Fibroblast of the conjunctiva (primary cell): ENCODE measurements around the gene PNPLA7.
"Not testable (repeated sequence)": the region's sequence is repeated elsewhere in the genome, so short reads cannot be mapped to it uniquely, and the experiment has no call there.

Experiments
- DNase-seq: peaks from one replicate; pipeline ENCODE4 v3.0.0-alpha.2; 2010; ENCODE audit warnings: low read depth

Gene PNPLA7

DNA sequence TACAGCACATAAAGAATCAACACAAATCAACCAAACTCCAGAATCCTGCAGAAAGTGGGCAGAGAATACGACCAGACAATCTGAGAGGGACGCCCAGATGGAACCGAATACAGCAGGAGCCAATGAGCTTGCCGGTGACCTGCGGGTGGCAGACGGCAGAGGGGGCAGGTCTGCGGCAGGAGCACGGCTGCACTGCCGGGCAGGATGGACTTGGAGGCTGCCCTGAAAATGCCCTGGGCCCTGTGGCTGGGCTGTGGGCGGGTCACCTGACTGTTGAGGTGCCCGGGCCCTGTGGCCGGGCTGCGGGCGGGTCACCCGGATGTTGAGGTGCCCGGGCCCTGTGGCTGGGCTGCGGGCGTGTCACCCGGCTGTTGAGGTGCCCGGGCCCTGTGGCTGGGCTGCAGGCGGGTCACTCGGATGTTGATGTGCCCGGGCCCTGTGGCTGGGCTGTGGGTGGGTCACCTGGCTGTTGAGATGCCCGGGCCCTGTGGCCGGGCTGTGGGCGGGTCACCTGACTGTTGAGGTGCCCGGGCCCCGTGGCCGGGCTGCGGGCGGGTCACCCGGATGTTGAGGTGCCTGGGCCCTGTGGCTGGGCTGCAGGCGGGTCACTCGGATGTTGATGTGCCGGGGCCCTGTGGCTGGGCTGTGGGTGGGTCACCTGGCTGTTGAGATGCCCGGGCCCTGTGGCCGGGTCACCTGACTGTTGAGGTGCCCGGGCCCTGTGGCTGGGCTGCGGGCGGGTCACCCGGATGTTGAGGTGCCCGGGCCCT lies 36.2 kb downstream of the PNPLA7 start:
- not testable (repeated sequence) for DNase-seq

DNA sequence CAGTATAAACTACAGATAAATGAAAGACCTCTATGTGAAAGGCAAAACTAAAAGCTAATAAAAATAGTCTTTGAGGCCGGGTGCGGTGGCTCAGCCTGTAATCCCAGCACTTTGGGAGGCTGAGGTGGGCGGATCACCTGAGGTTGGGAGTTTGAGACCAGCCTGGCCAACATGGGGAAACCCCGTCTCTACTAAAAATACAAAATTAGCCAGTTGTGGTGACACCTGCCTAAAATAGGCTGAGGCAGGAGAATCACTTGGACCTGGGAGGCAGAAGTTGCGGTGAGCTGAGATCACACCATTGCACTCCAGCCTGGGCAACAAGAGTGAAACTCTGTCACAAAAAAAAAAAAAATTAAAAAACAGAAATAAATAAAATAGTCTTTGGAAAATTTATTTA lies 37.1 kb downstream of the PNPLA7 start:
- DNase-seq: not testable (repeated sequence)

- DNase-seq: no peak
Observed at GRCh38 chr9:137511758-137512463, 38.3 kb downstream of the PNPLA7 start.

- DNase-seq: not testable (repeated sequence)
Observed at GRCh38 chr9:137511126-137511525, 39.1 kb downstream of the PNPLA7 start.

GRCh38 chr9:137509198-137509597 lies 41.0 kb downstream of the PNPLA7 start:
- no peak for DNase-seq

- no peak for DNase-seq
Observed at GRCh38 chr9:137506702-137507171, 43.5 kb downstream of the PNPLA7 start.

DNA sequence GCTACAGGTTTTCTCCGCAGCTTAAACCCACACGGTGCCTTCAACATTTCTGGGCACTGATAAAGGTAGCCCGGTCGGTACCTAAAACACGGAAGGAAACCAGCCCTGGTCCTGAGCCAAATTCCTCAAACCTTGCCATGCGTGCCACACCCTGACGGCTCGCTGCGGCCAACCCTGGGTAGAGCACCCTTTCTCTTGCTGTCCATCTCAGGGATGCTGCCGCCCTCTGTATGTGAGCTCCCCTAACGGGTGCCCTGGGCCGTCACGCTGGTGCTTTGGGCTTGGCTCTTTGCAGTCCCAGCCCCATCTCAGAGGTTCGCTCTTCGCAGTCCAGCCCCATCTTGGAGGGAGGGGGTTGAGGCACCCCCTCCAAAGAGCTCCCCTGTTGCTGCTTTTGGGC lies 43.9 kb downstream of the PNPLA7 start:
- DNase-seq: no peak

DNA sequence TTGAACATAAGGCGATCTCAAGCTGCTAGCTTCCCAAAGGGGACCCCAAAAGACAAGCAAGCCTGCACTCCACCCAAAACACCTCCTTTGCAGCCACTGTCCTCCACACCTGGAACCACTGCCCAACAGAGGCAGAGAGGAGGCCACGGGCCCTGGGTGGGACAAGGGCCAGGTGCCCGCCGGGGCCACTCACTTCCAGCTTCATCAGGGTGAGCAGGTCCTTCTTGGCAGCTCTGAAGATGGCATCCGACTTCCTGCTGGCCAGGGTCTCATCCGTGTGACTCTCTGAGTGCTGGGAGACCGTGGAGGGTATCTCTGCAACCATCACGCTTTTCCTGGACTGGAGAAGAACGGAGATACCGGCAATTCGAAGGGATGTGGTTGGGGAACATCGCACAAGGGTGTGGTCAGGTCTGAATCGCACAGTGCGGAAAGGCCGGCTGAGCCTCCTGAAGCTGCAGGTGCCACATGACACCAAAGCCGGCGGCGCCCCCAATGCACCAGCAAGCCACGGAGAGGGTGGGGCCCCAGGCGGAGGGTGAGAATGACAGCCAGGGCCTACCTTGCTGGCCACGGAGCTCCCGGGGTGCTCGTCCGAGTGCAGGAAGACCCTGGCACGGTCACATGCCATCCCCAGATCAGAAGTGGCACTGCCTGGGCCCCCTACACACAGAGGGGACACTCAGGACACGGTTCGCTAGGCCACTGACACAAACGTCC lies 44.6 kb downstream of the PNPLA7 start:
- no peak for DNase-seq

- DNase-seq: no peak
Observed at GRCh38 chr9:137504432-137504777, 45.8 kb downstream of the PNPLA7 start.

GRCh38 chr9:137502008-137502911 lies 47.9 kb downstream of the PNPLA7 start:
- DNase-seq: no peak

DNA sequence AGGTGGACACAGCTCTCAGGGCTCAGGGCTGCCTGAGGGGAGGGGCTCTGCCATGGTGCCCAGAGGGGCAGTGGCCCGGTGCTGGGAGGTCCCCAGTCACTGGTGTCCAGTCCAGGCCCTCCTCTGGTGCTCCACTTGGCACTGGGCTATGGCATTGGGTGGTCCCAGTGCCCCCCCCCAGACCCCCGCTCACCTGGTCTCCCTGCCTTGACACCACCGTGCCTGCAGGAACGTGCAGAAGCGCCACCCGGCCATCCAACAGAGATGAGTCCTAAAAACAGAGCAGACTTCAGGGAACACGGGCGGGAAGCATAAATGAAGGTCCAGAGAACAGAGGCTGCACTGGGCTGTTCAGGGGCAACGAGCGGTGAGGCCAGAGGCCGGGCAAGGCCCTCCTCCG lies 48.7 kb downstream of the PNPLA7 start:
- DNase-seq: no peak

GRCh38 chr9:137500666-137501397 lies 49.4 kb downstream of the PNPLA7 start:
- no peak for DNase-seq

DNA sequence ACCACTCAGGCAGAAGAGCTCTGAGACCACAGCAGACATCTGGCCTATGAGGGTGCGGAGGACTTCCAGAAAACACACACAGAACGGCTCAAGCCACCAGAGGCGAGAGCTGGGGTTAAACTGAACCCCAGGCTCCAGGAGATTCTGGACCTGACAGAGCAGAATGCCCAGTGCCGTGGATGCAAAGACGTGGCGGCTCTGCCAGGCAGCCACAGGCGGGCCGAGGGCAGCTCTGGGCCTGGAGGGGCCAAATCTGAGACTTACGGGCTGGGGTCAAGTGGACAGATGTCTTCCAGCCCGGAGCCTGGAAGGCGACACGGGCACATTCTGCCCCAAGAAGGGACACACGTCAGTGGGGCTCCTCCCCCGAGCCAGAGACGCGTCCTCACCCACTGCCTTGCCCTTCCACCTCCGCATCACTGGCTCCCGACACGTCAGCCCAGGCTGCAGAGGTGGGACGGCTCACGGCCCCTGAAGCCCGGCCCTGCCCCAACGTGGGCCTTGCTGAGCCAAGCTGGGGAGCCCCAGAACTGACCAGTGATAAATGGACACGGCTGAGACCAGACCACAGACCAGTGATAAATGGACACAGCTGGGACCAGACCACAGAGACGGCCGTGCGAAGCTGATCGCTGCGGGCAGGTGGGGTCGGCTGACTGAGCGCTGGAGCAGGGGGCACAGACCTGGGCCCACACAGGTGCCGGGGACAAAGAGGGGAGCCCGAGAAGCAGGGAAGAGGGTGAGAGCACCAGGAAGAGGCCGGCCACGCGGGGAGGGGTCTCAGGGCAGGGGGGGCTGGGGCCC lies 50.1 kb downstream of the PNPLA7 start:
- no peak for DNase-seq

- no peak for DNase-seq
Observed at GRCh38 chr9:137499416-137499815, 50.8 kb downstream of the PNPLA7 start.

GRCh38 chr9:137498720-137499150 lies 51.5 kb downstream of the PNPLA7 start:
- DNase-seq: no peak

GRCh38 chr9:137497921-137498719 lies 52.1 kb downstream of the PNPLA7 start:
- DNase-seq: no peak

DNA sequence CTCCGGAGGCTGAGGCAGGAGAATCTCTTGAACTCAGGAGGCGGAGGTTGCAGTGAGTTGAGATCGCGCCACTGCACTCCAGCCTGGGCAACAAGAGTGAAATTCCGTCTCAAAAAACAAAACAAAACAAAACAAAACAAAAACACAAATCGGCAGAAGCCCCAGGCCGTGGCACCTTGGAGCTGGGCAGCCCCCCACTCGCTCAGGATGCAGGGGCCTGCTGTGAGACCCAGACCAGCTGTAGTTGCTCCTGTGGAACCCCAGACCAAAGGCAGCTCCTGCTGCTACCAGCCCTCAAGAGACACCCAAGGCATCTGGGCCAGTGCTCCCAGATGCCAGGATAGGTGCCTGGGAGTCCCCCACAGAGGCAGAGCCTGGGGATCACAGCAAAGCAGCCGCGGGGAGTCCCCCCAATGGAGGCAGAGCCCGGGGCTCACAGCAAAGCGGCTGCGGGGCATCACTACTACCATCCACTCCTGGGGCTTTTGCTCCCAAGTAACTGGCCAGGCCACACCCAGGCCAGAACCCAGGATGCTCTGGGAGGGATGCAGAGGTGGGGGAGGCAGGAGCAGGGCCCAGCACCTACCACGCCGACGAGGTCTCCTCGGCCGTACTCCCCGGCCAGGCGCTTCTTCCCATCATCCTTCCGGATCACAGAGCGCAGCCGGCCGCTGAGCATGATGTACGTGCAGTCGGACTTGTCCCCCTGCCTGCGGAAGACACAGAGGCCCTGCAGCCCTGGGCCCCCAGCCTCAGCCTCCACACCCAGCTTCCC lies 53.4 kb downstream of the PNPLA7 start:
- DNase-seq: no peak

DNA sequence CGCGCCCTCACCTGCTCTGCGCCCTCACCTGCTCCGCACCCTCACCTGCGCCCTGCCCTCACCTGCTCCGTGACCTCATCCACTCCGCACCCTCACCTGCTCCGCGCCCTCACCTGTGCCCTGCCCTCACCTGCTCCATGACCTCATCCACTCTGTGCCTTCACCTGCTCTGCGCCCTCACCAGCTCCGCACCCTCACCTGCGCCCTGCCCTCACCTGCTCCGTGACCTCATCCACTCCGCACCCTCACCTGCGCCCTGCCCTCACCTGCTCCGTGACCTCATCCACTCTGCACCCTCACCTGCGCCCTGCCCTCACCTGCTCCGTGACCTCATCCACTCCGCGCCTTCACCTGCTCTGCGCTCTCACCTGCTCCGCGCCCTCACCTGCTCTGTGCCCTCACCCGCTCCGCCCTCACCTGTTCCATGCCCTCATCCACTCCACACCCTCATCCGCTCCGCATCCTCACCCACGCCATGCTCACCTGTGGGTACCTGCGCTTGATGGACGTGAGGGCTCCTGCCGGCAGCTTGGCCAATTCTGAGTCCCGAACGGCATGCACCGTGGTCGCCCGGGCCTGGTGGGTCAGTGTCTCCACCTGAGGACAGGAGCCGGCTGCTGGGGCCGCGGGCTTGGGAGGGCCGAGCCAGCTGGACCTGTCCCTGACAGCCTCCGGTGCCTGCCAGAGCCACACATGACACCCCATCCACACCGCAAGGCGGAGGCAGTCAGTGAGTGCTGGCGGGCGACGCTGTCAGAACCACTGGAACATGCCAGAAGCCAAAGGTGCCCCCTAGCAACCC lies 55.5 kb downstream of the PNPLA7 start:
- no peak for DNase-seq
